GM13977 (cell line): ENCODE results near the gene TTYH2.

Experiments used
- DNase-seq: peaks from one replicate; pipeline ENCODE4 v3.0.0; 2012; ENCODE audit warnings: low spot score
- in situ Hi-C: fragments of 300-500 bp; cut with MboI; formaldehyde crosslinking; loops from one replicate; pipeline ENCODE4 v1.12.0; 2022; ENCODE audit warnings: low sequenced_read_pairs, low pct_unique_long_range_greater_than_20kb, mixed read lengths, inconsistent platforms; ENCODE audit not compliant: unreplicated experiment
- TF ChIP-seq, protein P1 (sequence below): IDR thresholded peaks from 2 replicates; pipeline ENCODE4 v1.5.1; 2012; ENCODE audit warnings: mild to moderate bottlenecking, control low read depth; ENCODE audit not compliant: insufficient read depth; ENCODE audit errors: extremely low read depth, missing control alignments

The TTYH2 gene

DNA sequence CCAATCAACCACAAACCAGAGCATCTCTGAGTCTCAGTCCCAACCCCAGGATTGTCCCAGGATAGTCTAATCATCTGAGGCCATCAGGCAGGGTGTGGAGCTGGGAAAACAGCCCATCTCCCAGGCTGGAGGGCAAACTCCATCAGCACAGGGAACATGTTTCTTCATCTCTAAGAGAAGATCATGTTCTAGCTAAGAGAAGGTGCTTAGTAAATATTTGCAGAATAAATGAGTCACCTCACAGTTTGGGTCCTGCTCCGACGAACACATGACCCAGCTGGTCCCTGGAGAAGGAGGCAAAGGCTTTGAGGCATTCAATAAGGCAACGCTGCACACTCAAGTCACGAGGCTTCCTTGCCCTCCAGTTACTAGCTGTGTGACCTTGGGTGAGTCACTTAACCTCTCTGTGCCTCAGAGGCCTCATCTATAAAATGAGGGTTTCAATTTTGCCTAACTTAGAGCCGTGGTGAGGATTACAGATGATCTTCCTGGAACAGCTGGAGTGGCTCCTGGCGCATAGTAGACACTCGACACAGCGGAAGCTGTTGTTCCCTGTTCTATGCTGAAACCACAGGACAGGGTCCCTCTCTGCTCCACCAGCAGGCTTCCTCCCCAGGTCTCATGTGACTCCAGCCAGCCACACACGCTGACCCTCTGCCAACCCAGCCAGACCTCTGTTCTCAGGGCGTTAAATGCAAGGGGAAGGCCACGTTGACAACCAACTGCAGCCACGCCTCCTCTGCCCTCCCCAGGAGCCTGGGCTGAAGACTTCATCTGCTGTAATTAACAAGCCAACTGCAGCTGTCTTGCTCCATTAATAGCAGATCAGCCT, 20.2 kb upstream of the TTYH2 start:
- in situ Hi-C loops: no loop called here
- TF ChIP-seq, protein P1, sequence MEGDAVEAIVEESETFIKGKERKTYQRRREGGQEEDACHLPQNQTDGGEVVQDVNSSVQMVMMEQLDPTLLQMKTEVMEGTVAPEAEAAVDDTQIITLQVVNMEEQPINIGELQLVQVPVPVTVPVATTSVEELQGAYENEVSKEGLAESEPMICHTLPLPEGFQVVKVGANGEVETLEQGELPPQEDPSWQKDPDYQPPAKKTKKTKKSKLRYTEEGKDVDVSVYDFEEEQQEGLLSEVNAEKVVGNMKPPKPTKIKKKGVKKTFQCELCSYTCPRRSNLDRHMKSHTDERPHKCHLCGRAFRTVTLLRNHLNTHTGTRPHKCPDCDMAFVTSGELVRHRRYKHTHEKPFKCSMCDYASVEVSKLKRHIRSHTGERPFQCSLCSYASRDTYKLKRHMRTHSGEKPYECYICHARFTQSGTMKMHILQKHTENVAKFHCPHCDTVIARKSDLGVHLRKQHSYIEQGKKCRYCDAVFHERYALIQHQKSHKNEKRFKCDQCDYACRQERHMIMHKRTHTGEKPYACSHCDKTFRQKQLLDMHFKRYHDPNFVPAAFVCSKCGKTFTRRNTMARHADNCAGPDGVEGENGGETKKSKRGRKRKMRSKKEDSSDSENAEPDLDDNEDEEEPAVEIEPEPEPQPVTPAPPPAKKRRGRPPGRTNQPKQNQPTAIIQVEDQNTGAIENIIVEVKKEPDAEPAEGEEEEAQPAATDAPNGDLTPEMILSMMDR: no peak
- no peak for DNase-seq

DNA sequence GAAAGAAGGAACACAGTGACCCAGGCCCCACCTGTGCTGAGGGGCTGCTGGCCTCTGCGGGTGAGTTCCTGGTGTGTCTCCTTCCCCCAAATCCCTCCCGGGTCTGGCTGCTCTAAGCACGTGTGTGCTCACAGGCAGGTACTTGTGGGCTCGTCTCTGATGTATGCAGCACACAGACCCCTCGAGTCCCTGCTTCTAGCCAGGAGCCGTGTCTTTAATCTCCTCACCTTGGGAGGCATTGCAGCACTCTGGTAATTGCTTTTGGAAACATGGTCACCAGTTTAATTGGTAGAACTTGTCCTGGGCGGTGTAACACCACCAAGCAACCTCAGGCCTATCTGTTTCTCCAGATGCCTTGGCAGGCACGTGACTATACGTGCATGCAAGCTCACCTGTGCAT, 18.7 kb upstream of the TTYH2 start:
- TF ChIP-seq, protein P1: no peak
- no peak for DNase-seq
- in situ Hi-C loops: no loop called here

- TF ChIP-seq, protein P1: no peak
- in situ Hi-C loops: no loop called here
- DNase-seq: no peak
Observed at GRCh38 chr17:74196541-74197317, 16.6 kb upstream of the TTYH2 start.

DNA sequence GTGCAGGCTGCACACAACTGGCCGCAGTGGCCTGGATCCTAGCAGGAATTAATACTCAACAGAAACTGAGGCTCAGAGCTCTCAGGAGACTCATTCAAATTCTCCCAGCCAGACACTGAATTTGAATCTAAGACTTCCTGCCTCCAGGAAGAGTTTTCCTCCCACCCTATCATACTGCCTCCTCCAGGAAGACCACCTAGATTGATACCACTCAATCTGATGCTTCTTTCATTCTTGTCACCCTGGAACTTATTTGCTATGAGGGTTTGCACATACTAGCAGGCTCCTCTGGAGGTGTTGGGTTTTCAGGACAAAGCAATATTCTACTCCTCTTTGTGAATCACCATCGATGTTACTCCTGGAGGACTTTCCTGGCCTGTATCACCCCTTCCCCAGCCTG, 15.6 kb upstream of the TTYH2 start:
- in situ Hi-C loops: no loop called here
- TF ChIP-seq, protein P1: no peak

GRCh38 chr17:74198694-74199093, 14.7 kb upstream of the TTYH2 start:
- TF ChIP-seq, protein P1: no peak
- in situ Hi-C loops: no loop called here
- DNase-seq: no peak

More for the DNA sequence above, 15.6 kb upstream of the TTYH2 start:
- DNase-seq: no peak

- in situ Hi-C loops: no loop called here
Observed at GRCh38 chr17:74199306-74200092, 13.9 kb upstream of the TTYH2 start.

More at GRCh38 chr17:74199306-74200092, 13.9 kb upstream of the TTYH2 start:
- TF ChIP-seq, protein P1: peak; percentile 96
- DNase-seq: peak; percentile 79
